Right ventricle myocardium inferior (tissue), 1 donor: ENCODE measurements around the gene TDRD12. TPM values are rescaled to one million over a fixed set of nuclear protein-coding genes. Genes with fewer than 3 reads are reported as not detected.
"Not testable (repeated sequence)": the region's sequence is repeated elsewhere in the genome, so short reads cannot be mapped to it uniquely, and the experiment has no call there.

Experiments
- ATAC-seq: fragments of 200-7000 bp; cut with Tn5 transposase; one replicate; pipeline ENCODE4 v1.9.1; 2020; ENCODE audit warnings: mild to moderate bottlenecking, moderate library complexity
- DNase-seq: peaks from one replicate; pipeline ENCODE4 v3.0.0; 2021; ENCODE audit errors: missing footprints
- intact Hi-C: fragments of 100-400 bp; cut with DNase I; formaldehyde crosslinking; loops from one replicate; pipeline ENCODE4 v1.11.0; 2022
- total RNA-seq: library from RNA; stranded (reverse); fragmentation: NEBNext Ultra II Directional; extraction: Animal tissue kit (Norgen Biotek cat#: 25700); gene quantifications from one replicate; pipeline ENCODE4 v1.2.1, GENCODE V29; 2021
- donor health status: DM: no; HTN: yes; CAD: no; lungs with severe emphysema.

TDRD12 gene
- total RNA-seq, 1 donor from 2014 or later = not detected

- intact Hi-C loops = no loop called here
- ATAC-seq = no peak
- no peak for DNase-seq
These were observed 23.5 kb downstream of the TDRD12 start for GRCh38 chr19:32743021-32743420.

GRCh38 chr19:32743447-32743846, 23.9 kb downstream of the TDRD12 start:
- intact Hi-C loops = no loop called here
- DNase-seq = no peak
- no peak for ATAC-seq

- DNase-seq (no peak), ATAC-seq (no peak)
- intact Hi-C loops = no loop called here
These were observed 25.2 kb downstream of the TDRD12 start for GRCh38 chr19:32744555-32745325.

GRCh38 chr19:32745594-32746251, 26.2 kb downstream of the TDRD12 start:
- intact Hi-C loops, ATAC-seq: not testable (repeated sequence)

GRCh38 chr19:32746631-32747196, 27.1 kb downstream of the TDRD12 start:
- DNase-seq, ATAC-seq, intact Hi-C loops: not testable (repeated sequence)

More at GRCh38 chr19:32745594-32746251, 26.2 kb downstream of the TDRD12 start:
- not testable (repeated sequence) for DNase-seq

GRCh38 chr19:32748497-32748896, 28.9 kb downstream of the TDRD12 start:
- ATAC-seq (no peak), DNase-seq (no peak)
- intact Hi-C loops = no loop called here

- DNase-seq (no peak), ATAC-seq (no peak)
- intact Hi-C loops = no loop called here
These were observed 29.4 kb downstream of the TDRD12 start for GRCh38 chr19:32748948-32749347.

- ATAC-seq (no peak), DNase-seq (no peak)
- intact Hi-C loops = no loop called here
These were observed 29.8 kb downstream of the TDRD12 start for GRCh38 chr19:32749361-32749760.

GRCh38 chr19:32750441-32751055, 31.0 kb downstream of the TDRD12 start:
- DNase-seq = no peak
- no peak for ATAC-seq
- intact Hi-C loops = no loop called here

- ATAC-seq (no peak), DNase-seq (no peak)
- intact Hi-C loops = no loop called here
These were observed 31.5 kb downstream of the TDRD12 start for GRCh38 chr19:32751066-32751465.

GRCh38 chr19:32757189-32757588, 37.6 kb downstream of the TDRD12 start:
- intact Hi-C loops = no loop called here
- DNase-seq (no peak), ATAC-seq (no peak)

GRCh38 chr19:32765365-32765764, 45.8 kb downstream of the TDRD12 start:
- not testable (repeated sequence) for DNase-seq, ATAC-seq

GRCh38 chr19:32767951-32768679, 48.5 kb downstream of the TDRD12 start:
- intact Hi-C loops = no loop called here
- ATAC-seq = no peak

More at GRCh38 chr19:32765365-32765764, 45.8 kb downstream of the TDRD12 start:
- intact Hi-C loops = not testable (repeated sequence)

GRCh38 chr19:32771596-32771995, 52.0 kb downstream of the TDRD12 start:
- DNase-seq (no peak), ATAC-seq (no peak)
- intact Hi-C loops = no loop called here

More at GRCh38 chr19:32767951-32768679, 48.5 kb downstream of the TDRD12 start:
- no peak for DNase-seq

GRCh38 chr19:32773126-32773525, 53.6 kb downstream of the TDRD12 start:
- DNase-seq = no peak
- ATAC-seq = no peak
- intact Hi-C loops = no loop called here

GRCh38 chr19:32779082-32779481, 59.5 kb downstream of the TDRD12 start:
- ATAC-seq (no peak), DNase-seq (no peak)
- intact Hi-C loops = no loop called here

- intact Hi-C loops = no loop called here
- ATAC-seq = no peak
- no peak for DNase-seq
These were observed 61.7 kb downstream of the TDRD12 start for GRCh38 chr19:32781280-32781679.

GRCh38 chr19:32782089-32782488, 62.5 kb downstream of the TDRD12 start:
- ATAC-seq, intact Hi-C loops, DNase-seq: not testable (repeated sequence)
